Spleen (tissue), 7 donors: Measurements from ENCODE around the gene HRH3.

Experiments
- CTCF ChIP-seq, 11 experiments: fragments of 200-600 bp in 7 of 11; fragments of 450-650 bp in 4 of 11; sonication (generic) in 4 of 11; IDR thresholded peaks in 8 of 11; conservative IDR thresholded peaks in 3 of 11; 1 replicate in 7 of 11; 2 replicates in 4 of 11; pipeline versions ENCODE4 v1.4.0 to v1.8.0; 2016 to 2021; ENCODE audit warnings: antibody characterized with exemption in 11 of 11, inconsistent platforms in 4 of 11, mild to moderate bottlenecking in 1 of 11
- POLR2A ChIP-seq, 3 donors: fragments of 450-650 bp; IDR thresholded peaks; one replicate each; pipeline ENCODE4 v1.5.1; 2017; ENCODE audit warnings: antibody characterized with exemption in 3 of 3, mild to moderate bottlenecking in 1 of 3
- donor health status: DM: no; HTN: no; CAD: no; lungs with moderate emphysema.
- donor health status: DM: no; HTN: no; CAD: no.
- donor health status: DM: no; HTN: no; CAD: no.

DNA sequence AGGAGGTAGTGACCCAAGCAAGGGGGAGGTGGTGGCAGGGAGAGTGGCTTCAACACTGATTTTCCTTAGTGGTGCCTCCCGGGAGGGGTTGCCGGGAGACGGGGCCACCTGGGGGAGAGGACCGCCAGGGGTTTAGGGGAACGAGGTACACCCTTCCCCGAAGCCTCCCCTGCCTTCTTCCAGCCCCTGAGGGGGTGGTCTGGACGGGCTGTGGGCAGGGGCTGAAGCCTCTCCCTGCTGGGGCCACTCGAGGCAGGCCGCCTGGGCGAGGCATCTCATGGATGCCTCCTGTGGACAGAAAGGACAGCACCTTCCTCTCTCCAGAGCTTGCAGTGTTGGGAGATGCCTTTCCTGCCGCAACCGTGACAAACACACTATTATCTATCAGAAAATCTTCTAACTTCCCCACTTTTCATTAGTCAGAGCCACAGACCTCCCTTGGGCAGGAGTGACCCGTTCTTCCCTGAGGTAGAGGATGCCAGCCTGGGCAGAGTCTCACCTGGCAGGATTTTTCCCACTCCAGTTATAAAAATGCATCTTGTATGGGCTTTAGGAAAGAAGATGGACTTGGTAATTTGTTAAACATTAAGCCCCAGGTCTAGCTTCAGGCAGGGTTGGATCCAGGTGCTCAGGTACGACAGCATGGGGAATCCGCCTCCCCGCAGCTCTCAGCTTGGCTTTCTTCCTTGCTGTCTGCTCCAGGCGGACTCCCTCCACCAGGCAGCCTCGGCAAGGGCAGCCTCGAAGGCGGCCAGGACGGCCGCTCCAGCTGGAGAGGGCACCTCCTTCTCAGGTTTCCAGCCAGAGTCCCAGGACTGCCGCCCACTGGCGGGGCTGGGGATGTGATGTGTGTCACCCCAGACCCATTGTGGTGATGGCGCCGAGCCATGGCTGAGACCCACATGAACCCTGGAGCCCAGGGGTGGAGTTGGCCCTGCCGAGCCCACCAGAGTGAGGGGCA is 11.0 kb downstream of the HRH3 start:
- no peak for TF ChIP-seq CTCF (IDR thresholded peaks at IDR 0.05 in 8 of 11, conservative IDR thresholded peaks at IDR 0.05 in 3 of 11)
- TF ChIP-seq POLR2A (IDR thresholded peaks at IDR 0.05): no peak
